ENCODE data around the gene ZNF407. TPM values are rescaled to one million over a fixed set of nuclear protein-coding genes. Genes with fewer than 3 reads are reported as not detected.

ZNF407 gene
- total and polyA plus RNA-seq, 4 donors: 2.8 to 34.9 (median 9.5) TPM

- WGBS, 2 donors: 94 to 97% methylated on average over 6 of the region's 6 CpGs
- H3K9ac ChIP-seq (ENCODE audit: insufficient read depth in 1 of 2, low read length in 2 of 2): no peak overlapping the region
- peaks cover 0 to 11% (median 0%) of the 10 kb centered on the region in 5 donors for H3K4me1 ChIP-seq (ENCODE audit: control insufficient read depth in 5 of 5, insufficient read depth in 5 of 5, low read length in 5 of 5)
- no peak overlapping the region for H3K27ac ChIP-seq (ENCODE audit: low read depth in 1 of 2, low read length in 1 of 2)
- H3K36me3 ChIP-seq (ENCODE audit: control insufficient read depth in 4 of 4, insufficient read depth in 4 of 4, low read length in 4 of 4): peaks cover 0 to 2% (median 0%) of the 10 kb centered on the region in 4 donors
- DNase-seq (no peak), ATAC-seq (ENCODE audit: insufficient read depth, low FRiP score) (no peak)
- TF ChIP-seq CTCF (IDR thresholded peaks at IDR 0.05; ENCODE audit: control extremely low read depth, extremely low read depth): no peak
- H3K27me3 ChIP-seq (ENCODE audit: control insufficient read depth in 3 of 3, insufficient read depth in 3 of 3, low read length in 2 of 3): no peaks in the 10 kb centered on the region
- H3K9me3 ChIP-seq (ENCODE audit: control insufficient read depth in 4 of 4, insufficient read depth in 3 of 4, low read length in 3 of 4): no peaks in the 10 kb centered on the region
- no peak overlapping the region for H3K4me3 ChIP-seq
Observed at GRCh38 chr18:74980669-74981068, 383.0 kb downstream of the ZNF407 start.

- no peaks in the 10 kb centered on the region for H3K9me3 ChIP-seq (ENCODE audit: control insufficient read depth in 4 of 4, insufficient read depth in 3 of 4, low read length in 3 of 4)
- DNase-seq (no peak), ATAC-seq (ENCODE audit: insufficient read depth, low FRiP score) (no peak)
- no peak overlapping the region for H3K9ac ChIP-seq (ENCODE audit: insufficient read depth in 1 of 2, low read length in 2 of 2)
- no peak overlapping the region for H3K27ac ChIP-seq (ENCODE audit: low read depth in 1 of 2, low read length in 1 of 2)
- H3K4me3 ChIP-seq: no peak overlapping the region
- TF ChIP-seq CTCF (IDR thresholded peaks at IDR 0.05; ENCODE audit: control extremely low read depth, extremely low read depth): no peak
- no peaks in the 10 kb centered on the region for H3K27me3 ChIP-seq (ENCODE audit: control insufficient read depth in 3 of 3, insufficient read depth in 3 of 3, low read length in 2 of 3)
- WGBS, 2 donors: 97 to 99% methylated on average over 9 of the region's 9 CpGs
- H3K4me1 ChIP-seq (ENCODE audit: control insufficient read depth in 5 of 5, insufficient read depth in 5 of 5, low read length in 5 of 5): peaks cover 0 to 5% (median 0%) of the 10 kb centered on the region in 5 donors
- H3K36me3 ChIP-seq (ENCODE audit: control insufficient read depth in 4 of 4, insufficient read depth in 4 of 4, low read length in 4 of 4): peaks cover 0 to 2% (median 0%) of the 10 kb centered on the region in 4 donors
Observed at GRCh38 chr18:74981476-74981875, 383.8 kb downstream of the ZNF407 start.

GRCh38 chr18:74982946-74983635 lies 385.4 kb downstream of the ZNF407 start:
- Histone ChIP-seq H3K27me3 (ENCODE audit: control insufficient read depth in 3 of 3, insufficient read depth in 3 of 3, low read length in 2 of 3) (no peaks in the 10 kb centered on the region), H3K9me3 (ENCODE audit: control insufficient read depth in 4 of 4, insufficient read depth in 3 of 4, low read length in 3 of 4) (no peaks in the 10 kb centered on the region), H3K27ac (ENCODE audit: low read depth in 1 of 2, low read length in 1 of 2) (no peak overlapping the region), H3K36me3 (ENCODE audit: control insufficient read depth in 4 of 4, insufficient read depth in 4 of 4, low read length in 4 of 4) (peaks cover 0 to 2% (median 0%) of the 10 kb centered on the region in 4 donors), H3K9ac (ENCODE audit: insufficient read depth in 1 of 2, low read length in 2 of 2) (no peak overlapping the region), H3K4me3 (no peak overlapping the region), H3K4me1 (ENCODE audit: control insufficient read depth in 5 of 5, insufficient read depth in 5 of 5, low read length in 5 of 5) (peaks cover 0 to 2% (median 0%) of the 10 kb centered on the region in 5 donors)
- WGBS, 2 donors: 53 to 66% methylated on average over 6 of the region's 6 CpGs
- no peak for DNase-seq
- ATAC-seq (ENCODE audit: insufficient read depth, low FRiP score): peak; percentile 11
- TF ChIP-seq CTCF (IDR thresholded peaks at IDR 0.05; ENCODE audit: control extremely low read depth, extremely low read depth): no peak
